ENCODE measurements around the gene GPD1. TPM values are rescaled to one million over a fixed set of nuclear protein-coding genes. Genes with fewer than 3 reads are reported as not detected.

GPD1 gene
- total and polyA plus RNA-seq, 2 experiments from 2014 or later: 2.5 to 3.4 TPM

DNA sequence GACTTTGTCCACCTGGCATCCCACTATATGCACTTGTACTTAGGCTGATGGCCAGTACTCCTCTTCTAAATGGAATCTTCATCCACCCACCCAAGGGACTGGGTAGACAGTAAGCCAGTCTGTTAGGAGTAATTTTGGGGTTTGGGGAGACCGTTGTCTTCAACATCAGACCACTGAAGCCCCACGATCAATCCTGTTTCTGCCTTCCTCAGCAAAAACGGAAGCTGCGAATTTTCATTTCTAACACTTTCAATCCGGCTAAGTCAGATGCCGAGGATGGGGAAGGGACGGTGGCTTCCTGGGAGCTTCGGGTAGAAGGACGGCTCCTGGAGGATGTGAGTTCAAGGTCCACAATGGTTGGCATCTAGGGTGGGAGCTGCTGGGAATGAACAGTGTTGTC lies 16.7 kb upstream of the GPD1 start:
- no peak for DNase-seq (ENCODE audit: low read depth in 1 of 2, low spot score in 1 of 2)
- Histone ChIP-seq H3K27me3 (no peaks in the 10 kb centered on the region), H3K4me1 (ENCODE audit: low read depth) (no peaks in the 10 kb centered on the region), H3K9me3 (ENCODE audit: low read depth) (no peaks in the 10 kb centered on the region), H3K4me3 (no peak overlapping the region), H3K36me3 (peaks cover 34% of the 10 kb centered on the region), H3K27ac (no peak overlapping the region)
- TF ChIP-seq, protein P1, sequence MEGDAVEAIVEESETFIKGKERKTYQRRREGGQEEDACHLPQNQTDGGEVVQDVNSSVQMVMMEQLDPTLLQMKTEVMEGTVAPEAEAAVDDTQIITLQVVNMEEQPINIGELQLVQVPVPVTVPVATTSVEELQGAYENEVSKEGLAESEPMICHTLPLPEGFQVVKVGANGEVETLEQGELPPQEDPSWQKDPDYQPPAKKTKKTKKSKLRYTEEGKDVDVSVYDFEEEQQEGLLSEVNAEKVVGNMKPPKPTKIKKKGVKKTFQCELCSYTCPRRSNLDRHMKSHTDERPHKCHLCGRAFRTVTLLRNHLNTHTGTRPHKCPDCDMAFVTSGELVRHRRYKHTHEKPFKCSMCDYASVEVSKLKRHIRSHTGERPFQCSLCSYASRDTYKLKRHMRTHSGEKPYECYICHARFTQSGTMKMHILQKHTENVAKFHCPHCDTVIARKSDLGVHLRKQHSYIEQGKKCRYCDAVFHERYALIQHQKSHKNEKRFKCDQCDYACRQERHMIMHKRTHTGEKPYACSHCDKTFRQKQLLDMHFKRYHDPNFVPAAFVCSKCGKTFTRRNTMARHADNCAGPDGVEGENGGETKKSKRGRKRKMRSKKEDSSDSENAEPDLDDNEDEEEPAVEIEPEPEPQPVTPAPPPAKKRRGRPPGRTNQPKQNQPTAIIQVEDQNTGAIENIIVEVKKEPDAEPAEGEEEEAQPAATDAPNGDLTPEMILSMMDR (IDR thresholded peaks at IDR 0.05; ENCODE audit: low read depth, low read length): no peak

DNA sequence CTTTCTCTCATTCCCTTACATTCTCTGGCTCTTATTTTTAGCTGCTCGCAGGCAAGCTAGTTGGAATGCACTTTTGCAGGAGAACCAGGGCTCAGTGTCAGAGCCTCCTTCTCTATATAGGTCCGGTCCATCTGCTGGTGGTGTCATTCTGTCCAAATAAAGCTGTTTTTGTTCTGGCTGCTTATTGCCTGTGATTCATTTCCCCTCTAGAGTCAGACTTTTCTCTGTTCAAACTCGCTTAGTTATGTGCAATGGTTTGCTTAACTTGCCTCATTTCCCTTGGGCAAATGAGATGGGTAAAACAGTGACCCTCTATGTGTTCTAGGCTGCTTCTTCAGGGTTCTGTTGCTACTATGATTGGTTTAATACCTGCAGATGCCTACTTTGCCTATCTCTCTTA lies 15.8 kb upstream of the GPD1 start:
- Histone ChIP-seq H3K27me3 (no peaks in the 10 kb centered on the region), H3K9me3 (ENCODE audit: low read depth) (no peaks in the 10 kb centered on the region), H3K4me1 (ENCODE audit: low read depth) (no peaks in the 10 kb centered on the region), H3K36me3 (peaks cover 39% of the 10 kb centered on the region), H3K27ac (no peak overlapping the region), H3K4me3 (no peak overlapping the region)
- DNase-seq (ENCODE audit: low read depth in 1 of 2, low spot score in 1 of 2): peak in 1 of 2 donors; percentile 69
- TF ChIP-seq, protein P1 (IDR thresholded peaks at IDR 0.05; ENCODE audit: low read depth, low read length): no peak

DNA sequence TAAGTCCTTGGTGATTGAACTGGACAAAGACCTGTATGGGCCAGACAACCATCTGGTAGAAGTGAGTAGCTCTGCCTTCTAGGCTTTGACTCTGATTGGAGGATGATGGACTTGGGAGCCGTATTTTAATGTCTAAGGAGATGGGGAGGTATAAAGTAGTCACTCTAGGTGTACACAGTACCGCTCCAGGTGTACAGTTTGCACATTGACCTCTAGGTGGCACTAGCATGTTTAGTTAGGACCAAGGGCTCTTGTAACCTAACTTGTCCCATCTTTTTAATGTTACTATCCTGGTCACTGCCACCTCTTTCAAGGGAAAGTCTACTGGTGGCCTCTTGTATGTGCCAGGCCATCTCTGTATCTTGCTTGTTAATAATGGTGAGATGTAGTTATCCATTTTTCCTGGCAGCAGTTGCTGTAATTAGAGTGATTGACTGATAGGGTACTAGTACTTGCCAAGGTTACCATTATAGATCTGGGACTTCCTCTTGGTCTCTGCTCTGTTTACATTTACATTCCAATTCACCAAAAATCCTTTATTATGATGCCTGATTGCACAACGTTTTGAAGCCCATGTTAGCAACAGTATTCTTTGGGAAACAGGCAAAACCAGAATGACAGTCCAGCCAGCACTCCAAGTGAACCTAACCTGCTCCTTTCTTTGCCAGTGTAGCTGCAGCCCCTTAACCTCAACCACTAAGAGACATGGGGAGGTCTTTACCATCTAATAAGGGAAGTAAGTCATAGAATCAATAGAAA lies 15.1 kb upstream of the GPD1 start:
- peaks cover 45% of the 10 kb centered on the region for H3K36me3 ChIP-seq
- H3K4me3 ChIP-seq: no peak overlapping the region
- H3K27me3 ChIP-seq: no peaks in the 10 kb centered on the region
- DNase-seq (ENCODE audit: low read depth in 1 of 2, low spot score in 1 of 2): peak; percentile 47 to 78
- TF ChIP-seq, protein P1 (IDR thresholded peaks at IDR 0.05; ENCODE audit: low read depth, low read length): peak; percentile 84
- no peaks in the 10 kb centered on the region for H3K4me1 ChIP-seq (ENCODE audit: low read depth)
- H3K9me3 ChIP-seq (ENCODE audit: low read depth): no peaks in the 10 kb centered on the region
- H3K27ac ChIP-seq: no peak overlapping the region

DNA sequence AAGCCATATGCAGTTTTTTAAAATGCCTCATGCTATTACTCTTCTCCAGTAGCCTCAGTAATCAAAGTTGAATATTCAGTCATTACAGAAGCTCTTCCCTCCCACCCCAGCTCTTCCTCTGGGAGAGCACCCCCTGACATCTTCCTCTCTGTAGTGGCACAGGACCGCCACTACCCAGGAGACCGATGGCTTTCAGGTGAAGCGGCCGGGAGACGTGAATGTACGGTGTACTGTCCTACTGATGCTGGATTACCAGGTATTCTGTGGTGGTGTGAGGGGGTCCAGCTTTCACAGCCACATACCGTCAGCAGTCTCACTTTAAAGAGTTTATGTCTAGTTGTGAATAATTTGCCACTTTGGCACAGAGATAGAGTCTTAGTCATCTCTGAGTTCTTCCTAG lies 14.1 kb upstream of the GPD1 start:
- no peaks in the 10 kb centered on the region for H3K9me3 ChIP-seq (ENCODE audit: low read depth)
- no peaks in the 10 kb centered on the region for H3K4me1 ChIP-seq (ENCODE audit: low read depth)
- H3K36me3 ChIP-seq: peaks cover 55% of the 10 kb centered on the region
- no peak for DNase-seq (ENCODE audit: low read depth in 1 of 2, low spot score in 1 of 2)
- H3K4me3 ChIP-seq: no peak overlapping the region
- H3K27ac ChIP-seq: no peak overlapping the region
- no peaks in the 10 kb centered on the region for H3K27me3 ChIP-seq
- TF ChIP-seq, protein P1 (IDR thresholded peaks at IDR 0.05; ENCODE audit: low read depth, low read length): no peak

DNA sequence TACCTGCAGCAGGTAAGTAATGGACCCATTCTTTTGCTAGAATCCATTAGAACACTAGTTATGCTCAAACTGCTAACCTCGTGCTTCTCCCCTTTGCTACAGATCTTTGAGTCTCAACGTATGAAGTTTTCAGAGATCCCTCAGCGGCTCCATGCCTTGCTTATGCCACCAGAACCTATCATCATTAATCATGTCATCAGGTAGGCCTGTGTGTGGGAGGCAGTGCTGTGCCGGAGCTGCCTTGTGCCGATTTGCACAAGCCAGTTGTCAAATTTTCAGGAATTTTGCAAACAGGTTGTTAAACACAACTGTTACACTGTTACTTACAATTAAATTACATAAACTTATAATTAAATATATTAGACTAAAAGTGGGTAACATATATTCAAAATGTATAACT lies 13.4 kb upstream of the GPD1 start:
- H3K27ac ChIP-seq: no peak overlapping the region
- H3K36me3 ChIP-seq: peaks cover 61% of the 10 kb centered on the region
- no peaks in the 10 kb centered on the region for H3K4me1 ChIP-seq (ENCODE audit: low read depth)
- H3K9me3 ChIP-seq (ENCODE audit: low read depth): no peaks in the 10 kb centered on the region
- H3K27me3 ChIP-seq: no peaks in the 10 kb centered on the region
- H3K4me3 ChIP-seq: no peak overlapping the region
- TF ChIP-seq, protein P1 (IDR thresholded peaks at IDR 0.05; ENCODE audit: low read depth, low read length): no peak
- no peak for DNase-seq (ENCODE audit: low read depth in 1 of 2, low spot score in 1 of 2)
